Measurements from ENCODE around the gene PRR16.
"Not testable (repeated sequence)": the region's sequence is repeated elsewhere in the genome, so short reads cannot be mapped to it uniquely, and the experiment has no call there.

PRR16 gene

GRCh38 chr5:120463991-120464626 lies at the start of gene PRR16:
TSS of gene PRR16 (plus strand) at chr5:120464300.
- DNase-seq (ENCODE audit: low read depth, low spot score) = no peak

- no peak for DNase-seq (ENCODE audit: low read depth, low spot score)
Measured at GRCh38 chr5:120415985-120416384, 48.1 kb upstream of the PRR16 start.

DNA sequence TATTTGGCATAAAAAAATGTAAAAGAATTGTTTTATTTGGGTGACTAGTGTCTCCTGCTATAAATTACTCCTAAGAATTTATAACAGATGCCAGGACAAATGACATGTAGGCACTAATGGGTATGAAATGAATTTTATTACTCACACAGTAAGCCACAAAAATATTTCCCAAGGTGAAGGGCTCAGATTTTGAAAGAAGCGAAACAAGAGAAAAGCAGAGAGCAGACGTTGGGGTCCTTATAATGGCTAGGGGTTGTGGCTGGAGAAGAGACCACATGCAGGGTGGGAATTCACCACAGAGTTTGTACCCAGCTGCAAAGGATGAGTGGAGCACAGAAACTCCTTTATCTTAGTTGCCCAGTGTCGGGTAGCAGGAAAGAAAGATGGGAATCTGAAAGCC lies 45.0 kb upstream of the PRR16 start:
- DNase-seq (ENCODE audit: low read depth, low spot score) = no peak

- DNase-seq (ENCODE audit: low read depth, low spot score) = not testable (repeated sequence)
Measured at GRCh38 chr5:120426633-120427275, 37.3 kb upstream of the PRR16 start.

- DNase-seq (ENCODE audit: low read depth, low spot score) = no peak
Measured at GRCh38 chr5:120430572-120430971, 33.5 kb upstream of the PRR16 start.

DNA sequence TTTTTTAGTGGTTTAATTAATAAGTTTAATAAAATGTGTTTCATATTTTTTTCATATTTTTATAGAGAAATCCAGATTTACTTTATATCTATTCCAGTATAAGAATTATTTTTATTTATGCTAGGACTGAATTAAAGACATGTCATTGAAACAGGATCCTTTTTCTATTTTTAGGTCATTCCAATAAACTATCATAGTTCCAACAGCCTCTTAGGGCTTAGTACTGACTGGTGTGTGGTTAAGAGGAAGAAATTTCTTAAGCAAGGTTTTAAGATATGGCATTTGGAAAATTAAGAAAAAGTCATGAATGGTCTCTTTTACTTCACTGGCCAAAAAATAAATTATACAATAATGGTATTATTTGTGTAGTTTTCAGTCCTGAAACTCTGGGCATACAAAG lies 31.2 kb upstream of the PRR16 start:
- DNase-seq (ENCODE audit: low read depth, low spot score) = no peak

DNA sequence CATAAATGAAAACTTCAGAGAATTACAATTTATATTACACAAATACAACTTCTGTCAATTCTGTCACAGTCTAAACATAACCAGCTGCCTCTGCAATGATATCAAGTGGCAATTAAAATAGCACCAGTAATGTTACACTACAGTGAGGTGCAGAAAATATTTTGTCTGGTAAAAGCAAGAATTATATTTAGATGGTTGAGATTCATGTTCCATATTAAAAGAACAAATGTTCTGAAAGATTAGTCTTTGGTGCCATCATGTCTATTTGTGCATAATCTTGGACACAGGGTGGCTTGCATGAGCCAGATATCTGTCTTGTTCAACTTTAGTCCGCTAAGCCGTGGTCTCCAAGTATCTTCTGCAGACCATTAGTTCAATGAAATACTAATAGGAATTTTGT lies 29.0 kb upstream of the PRR16 start:
- DNase-seq (ENCODE audit: low read depth, low spot score) = no peak

DNA sequence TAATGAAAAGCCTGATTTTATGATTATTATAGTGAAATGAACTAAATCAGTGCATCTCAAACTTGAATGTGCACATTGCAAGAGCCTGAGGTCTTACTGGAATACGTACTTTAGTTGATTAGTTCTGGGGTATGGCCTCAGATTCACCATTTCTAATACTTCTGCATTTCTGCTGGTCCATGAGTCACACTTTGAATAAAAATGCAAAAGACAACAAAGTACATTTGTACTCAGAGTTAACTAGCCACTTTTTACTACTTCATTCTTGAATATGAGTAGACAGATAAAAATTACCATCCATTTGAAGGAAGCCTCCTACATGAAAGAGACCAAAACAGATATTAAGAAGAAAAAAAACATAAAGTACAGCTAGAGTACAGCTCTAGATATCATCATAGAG lies 27.1 kb upstream of the PRR16 start:
- no peak for DNase-seq (ENCODE audit: low read depth, low spot score)

GRCh38 chr5:120442694-120443093 lies 21.4 kb upstream of the PRR16 start:
- no peak for DNase-seq (ENCODE audit: low read depth, low spot score)

GRCh38 chr5:120443607-120444006 lies 20.5 kb upstream of the PRR16 start:
- DNase-seq (ENCODE audit: low read depth, low spot score) = no peak

- DNase-seq (ENCODE audit: low read depth, low spot score) = no peak
Measured at GRCh38 chr5:120446068-120446492, 18.0 kb upstream of the PRR16 start.

DNA sequence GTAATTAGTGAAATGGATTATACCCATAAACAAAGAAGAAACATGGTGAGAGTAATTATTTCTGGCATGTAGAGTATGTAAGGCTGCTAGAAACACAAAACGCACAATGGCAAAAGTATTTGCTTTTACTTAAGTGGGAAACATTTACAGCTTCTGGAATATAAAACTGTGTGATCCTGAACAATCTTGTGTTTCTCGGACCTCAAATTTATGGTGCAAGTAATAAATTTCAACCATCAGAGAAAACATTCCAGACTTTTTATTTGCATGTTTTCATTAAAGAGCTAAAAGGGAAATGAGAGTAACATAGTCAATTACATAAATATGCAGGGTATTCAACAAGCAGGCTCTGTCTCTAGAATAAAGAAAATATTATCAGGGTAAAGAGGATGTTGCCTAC lies 17.2 kb upstream of the PRR16 start:
- DNase-seq (ENCODE audit: low read depth, low spot score) = no peak

- DNase-seq (ENCODE audit: low read depth, low spot score) = no peak
Measured at GRCh38 chr5:120447706-120448239, 16.3 kb upstream of the PRR16 start.

DNA sequence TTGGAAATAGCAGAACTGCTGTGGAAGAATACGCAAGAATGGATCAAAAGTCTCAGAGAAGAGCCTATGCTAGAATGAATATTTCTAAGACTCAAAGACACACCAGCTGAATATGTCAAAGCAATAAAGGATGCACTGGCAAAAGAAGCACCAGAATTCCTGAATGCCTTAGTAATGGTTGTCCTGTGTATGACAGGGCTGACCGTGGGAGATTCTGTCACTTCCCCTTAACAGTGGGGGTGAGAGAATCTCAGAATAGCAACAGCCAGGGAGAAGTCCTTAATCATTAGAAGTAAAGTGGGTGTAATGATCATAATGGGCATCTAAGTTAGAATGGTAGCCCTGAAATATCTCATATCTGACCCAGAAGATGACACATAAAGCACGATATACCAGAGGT lies 14.6 kb upstream of the PRR16 start:
- DNase-seq (ENCODE audit: low read depth, low spot score) = no peak

DNA sequence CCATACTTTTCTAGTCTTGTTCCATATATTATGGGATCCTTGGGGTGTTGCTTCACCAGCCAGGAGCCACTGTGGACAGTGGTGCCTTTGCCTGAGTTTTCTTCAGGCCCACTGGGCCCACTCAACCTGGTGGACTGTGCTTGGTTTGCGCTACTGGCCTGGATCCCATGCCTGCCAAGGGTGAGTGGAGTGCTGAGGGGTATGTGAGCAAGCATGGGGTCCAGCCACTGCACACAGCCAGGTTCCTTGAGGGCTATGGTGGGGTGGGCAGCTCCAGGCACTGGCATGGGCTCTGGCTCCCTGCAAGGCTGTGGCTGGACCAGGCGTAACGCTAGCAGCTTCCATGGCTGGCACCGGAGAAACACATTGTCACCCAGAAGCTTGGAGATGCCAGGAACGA lies 13.2 kb upstream of the PRR16 start:
- DNase-seq (ENCODE audit: low read depth, low spot score) = no peak

DNA sequence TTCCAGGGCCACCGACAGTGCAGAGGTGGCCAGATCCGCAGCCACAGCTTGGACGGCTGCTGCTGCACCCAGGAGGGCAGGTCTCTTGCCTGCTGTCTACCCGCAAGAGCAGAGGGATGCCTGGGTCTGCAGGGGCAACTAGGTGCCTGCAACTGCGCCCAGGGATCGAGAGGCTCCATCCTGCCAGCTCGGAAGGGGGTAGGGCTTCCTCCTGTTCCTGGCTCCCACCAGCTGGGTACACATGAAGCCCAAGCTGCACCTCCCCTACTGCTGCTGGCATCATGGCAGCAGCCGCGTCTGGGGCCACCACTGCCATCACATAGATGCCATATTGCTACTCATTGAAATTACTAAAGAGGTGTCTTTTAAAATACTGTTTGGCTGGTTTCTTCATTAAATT lies 12.7 kb upstream of the PRR16 start:
- no peak for DNase-seq (ENCODE audit: low read depth, low spot score)

- no peak for DNase-seq (ENCODE audit: low read depth, low spot score)
Measured at GRCh38 chr5:120452471-120452870, 11.6 kb upstream of the PRR16 start.

DNA sequence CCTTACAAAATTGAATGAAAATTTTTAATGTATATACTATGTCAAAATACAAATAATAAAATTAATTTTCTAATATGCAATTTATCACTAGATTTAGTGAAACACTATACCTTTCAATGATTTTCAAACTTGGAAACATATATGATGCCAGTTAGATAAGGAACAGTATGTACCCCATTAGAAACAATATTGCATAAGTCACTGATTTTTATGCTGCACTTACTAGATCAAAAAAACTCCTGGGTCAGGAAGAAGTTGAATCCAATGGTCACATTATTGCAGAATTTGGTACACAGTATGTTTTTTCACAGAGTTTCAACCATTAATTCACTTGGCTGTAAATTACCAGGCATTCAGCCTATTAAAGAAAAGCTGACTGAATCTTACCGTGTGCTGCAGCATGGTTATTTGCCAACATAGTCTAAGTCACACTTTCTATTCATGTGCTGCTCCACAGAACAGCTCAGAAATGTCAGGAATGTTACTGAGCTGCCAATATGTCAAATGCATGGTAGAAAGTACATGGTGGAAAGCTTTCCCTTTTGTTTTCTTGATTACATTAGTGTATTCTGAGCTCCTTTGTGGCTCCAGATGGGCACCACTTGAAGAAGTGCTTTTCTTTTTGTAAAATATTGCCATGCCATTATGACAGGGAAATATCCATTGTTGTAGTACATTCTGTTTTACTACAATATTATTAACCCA lies 9.9 kb upstream of the PRR16 start:
- no peak for DNase-seq (ENCODE audit: low read depth, low spot score)

DNA sequence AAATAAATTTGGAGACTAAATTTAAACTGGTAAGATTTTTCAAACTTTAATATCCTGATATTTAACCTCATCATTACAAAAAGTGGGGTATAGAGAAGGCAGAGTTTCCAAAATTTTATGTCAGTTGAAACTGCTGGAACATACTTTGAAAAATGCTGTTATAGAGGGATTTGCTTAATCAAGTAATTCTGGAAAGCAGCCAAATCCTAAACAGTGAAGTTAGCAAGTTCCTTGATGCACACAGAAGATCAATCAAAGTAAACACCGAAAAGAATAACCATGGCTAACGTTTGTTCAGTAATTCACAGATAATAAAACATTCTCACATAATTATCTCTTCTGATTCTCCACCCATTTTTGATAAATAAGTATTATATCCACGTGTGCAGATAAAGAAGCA lies 8.1 kb upstream of the PRR16 start:
- DNase-seq (ENCODE audit: low read depth, low spot score) = no peak

DNA sequence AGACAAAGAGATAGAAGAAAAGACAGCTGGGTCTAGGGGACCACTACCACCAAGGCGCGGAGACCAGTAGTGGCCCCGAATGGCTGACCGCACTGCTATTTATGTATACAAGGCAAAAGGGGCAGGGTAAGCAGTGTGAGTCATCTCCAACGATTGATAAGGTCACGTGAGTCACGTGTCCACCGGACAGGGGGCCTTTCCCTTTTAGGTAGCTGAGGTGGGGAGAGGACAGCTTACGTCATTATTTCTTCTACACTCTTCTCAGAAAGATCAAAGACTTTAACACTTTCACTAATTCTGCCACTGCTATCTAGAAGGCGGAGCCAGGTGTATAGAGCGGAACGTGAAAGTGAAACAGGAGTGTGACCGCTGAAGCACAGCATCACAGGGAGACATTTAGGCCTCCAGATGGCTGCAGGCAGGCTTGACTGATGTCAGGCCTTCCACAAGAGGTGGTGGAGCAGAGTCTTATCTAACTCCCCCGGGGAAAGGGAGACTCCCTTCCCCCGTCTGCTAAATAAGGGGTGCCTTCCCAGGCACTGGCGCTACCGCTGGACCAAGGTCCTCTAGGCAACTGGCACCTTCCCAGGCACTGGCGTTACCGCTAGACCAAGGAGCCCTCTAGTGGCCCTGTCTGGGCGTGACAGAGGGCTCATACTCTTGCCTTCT lies 6.1 kb upstream of the PRR16 start:
- no peak for DNase-seq (ENCODE audit: low read depth, low spot score)

- not testable (repeated sequence) for DNase-seq (ENCODE audit: low read depth, low spot score)
Measured at GRCh38 chr5:120458508-120458847, 5.6 kb upstream of the PRR16 start.

DNA sequence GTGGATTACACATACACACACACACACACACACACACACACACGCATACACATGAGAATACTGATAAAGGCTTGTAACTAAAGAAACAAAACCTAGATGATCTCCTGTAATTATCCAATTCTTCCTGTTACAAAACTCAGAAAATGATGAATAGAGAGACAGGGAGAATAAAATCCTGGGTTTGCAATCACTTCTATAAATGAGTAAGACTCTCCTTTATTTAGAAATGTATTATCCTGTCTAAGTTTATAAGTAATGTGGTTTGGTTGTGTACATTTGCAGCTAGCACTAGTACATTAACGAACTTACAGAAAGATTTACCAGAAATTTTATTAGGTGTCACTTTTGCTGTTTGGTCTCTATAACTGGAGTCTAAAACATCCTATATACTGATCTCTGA lies 2.8 kb upstream of the PRR16 start:
- DNase-seq (ENCODE audit: low read depth, low spot score) = no peak

All from brain pericyte (primary cell).